K562 (cell line): ENCODE data around the gene LRRC51. TPM values are rescaled to one million over a fixed set of nuclear protein-coding genes. Genes with fewer than 3 reads are reported as not detected.

ENCODE experiments used
- ARID1B ChIP-seq: fragments of 450-650 bp; IDR thresholded peaks from 2 replicates; pipeline ENCODE4 v1.6.1; 2016; ENCODE audit warnings: antibody characterized with exemption, mild to moderate bottlenecking, inconsistent platforms
- BMI1 ChIP-seq: fragments of 150-350 bp; IDR thresholded peaks from 2 replicates; pipeline ENCODE4 v1.6.1; 2014; ENCODE audit warnings: low read length
- BRF1 ChIP-seq: IDR thresholded peaks from 3 replicates; pipeline ENCODE4 v1.6.1; 2011; ENCODE audit warnings: borderline replicate concordance, mild to moderate bottlenecking; ENCODE audit not compliant: insufficient read length; ENCODE audit errors: extremely low read depth
- CC2D1A ChIP-seq: fragments of 450-650 bp; IDR thresholded peaks from 2 replicates; pipeline ENCODE4 v1.6.1; 2017; ENCODE audit warnings: mild to moderate bottlenecking
- CREB1 ChIP-seq, 2 experiments: sonication (generic) in 1 of 2; formaldehyde crosslinking in 1 of 2; IDR thresholded peaks; 2 replicates each; pipeline versions ENCODE4 v1.6.1 to v1.8.0; 2012 to 2022; ENCODE audit warnings: inconsistent platforms in 1 of 2, mild to moderate bottlenecking in 1 of 2, missing genetic modification reagents in 1 of 2, moderate library complexity in 1 of 2
- HDAC8 ChIP-seq: fragments of 450-650 bp; IDR thresholded peaks from 2 replicates; pipeline ENCODE4 v1.6.1; 2016; ENCODE audit warnings: mild to moderate bottlenecking, missing genetic modification characterization, moderate library complexity, missing compliant biosample characterization
- KDM1A ChIP-seq, 2 experiments: fragments of 450-650 bp; IDR thresholded peaks; 2 replicates each; pipeline ENCODE4 v1.6.1; 2016; ENCODE audit warnings: mild to moderate bottlenecking in 2 of 2
- KLF16 ChIP-seq: IDR thresholded peaks from 2 replicates; pipeline ENCODE4 v1.6.1; 2016; ENCODE audit warnings: antibody characterized with exemption
- NCOA2 ChIP-seq, 2 experiments: fragments of 450-650 bp; IDR thresholded peaks; 2 replicates each; pipeline ENCODE4 v1.6.1; 2018; ENCODE audit warnings: mild to moderate bottlenecking in 2 of 2, moderate library complexity in 1 of 2; ENCODE audit not compliant: partially characterized antibody in 2 of 2
- NFRKB ChIP-seq: fragments of 450-650 bp; IDR thresholded peaks from 2 replicates; pipeline ENCODE4 v1.6.1; 2016; ENCODE audit warnings: low read depth
- PHTF2 ChIP-seq: fragments of 250-450 bp; sonication (Bioruptor Pico); IDR thresholded peaks from 2 replicates; pipeline ENCODE4 v1.5.0; 2021; ENCODE audit warnings: mild to moderate bottlenecking
- POLR2AphosphoS5 ChIP-seq: IDR thresholded peaks from 2 replicates; pipeline ENCODE4 v1.6.1; 2011; ENCODE audit warnings: mild to moderate bottlenecking, low read depth, low read length, moderate library complexity; ENCODE audit not compliant: control insufficient read depth, insufficient read depth
- RBM34 ChIP-seq: fragments of 200-400 bp; formaldehyde crosslinking; IDR thresholded peaks from 2 replicates; pipeline ENCODE4 v1.6.1; 2018; ENCODE audit warnings: low read length, borderline replicate concordance; ENCODE audit not compliant: insufficient read depth
- SRSF7 ChIP-seq: fragments of 200-400 bp; formaldehyde crosslinking; optimal IDR thresholded peaks from 2 replicates; pipeline ENCODE3; 2017; ENCODE audit warnings: mild to moderate bottlenecking, low read depth, low read length
- TAL1 ChIP-seq: fragments of 450-650 bp; IDR thresholded peaks from 2 replicates; pipeline ENCODE4 v1.6.1; 2016; ENCODE audit warnings: mild to moderate bottlenecking
- ZFP36 ChIP-seq: fragments of 150-350 bp; IDR thresholded peaks from 2 replicates; pipeline ENCODE4 v1.6.1; 2018; ENCODE audit warnings: low read length, low read depth; ENCODE audit not compliant: partially characterized antibody
- ZNF347 ChIP-seq: fragments of 450-650 bp; formaldehyde crosslinking; IDR thresholded peaks from 2 replicates; pipeline ENCODE4 v1.4.0; 2020; ENCODE audit warnings: low read depth, mild to moderate bottlenecking, moderate library complexity
- ZNF696 ChIP-seq: fragments of 250-450 bp; sonication (Bioruptor Pico); conservative IDR thresholded peaks from 2 replicates; pipeline ENCODE4 v1.4.0; 2020; ENCODE audit warnings: mild to moderate bottlenecking, moderate library complexity
- polyA plus RNA-seq, 8 experiments: library from polyadenylated mRNA; depleted of rRNA in 4 of 8; stranded (reverse) in 5 of 8; unstranded in 3 of 8; fragments of >200 nt; fragmentation: Nextera tagmentation in 2 of 8; fragmentation: Illumina TruSeq in 1 of 8; extraction: Ambion mirVana in 2 of 8; extraction: Trizol in 1 of 8; gene quantifications; 2 replicates each; pipeline versions ENCODE4 v1.2.1 to v1.2.3, GENCODE V29; 2011 to 2014; ENCODE audit warnings: inconsistent platforms in 1 of 8, missing spikeins in 1 of 8
- total RNA-seq, 7 experiments: library from RNA; depleted of rRNA in 6 of 7; stranded (reverse); fragments of >200 nt in 6 of 7; fragmentation: Illumina TruSeq in 2 of 7; extraction: Trizol in 2 of 7; gene quantifications; 2 replicates each; pipeline versions ENCODE4 v1.2.1 to v1.2.3, GENCODE V29; 2011 to 2021; ENCODE audit warnings: low replicate concordance in 1 of 7
- TF ChIP-seq, protein P1 (sequence below): IDR thresholded peaks from 3 replicates; pipeline ENCODE4 v1.6.1; 2011; ENCODE audit warnings: borderline replicate concordance, mild to moderate bottlenecking, moderate library complexity; ENCODE audit not compliant: insufficient read length; ENCODE audit errors: extremely low read depth
- TF ChIP-seq, protein P2 (sequence below): IDR thresholded peaks from 2 replicates; pipeline ENCODE4 v1.6.1; 2012; ENCODE audit warnings: low read depth, low read length, improper control_type of control experiment, borderline replicate concordance
- TF ChIP-seq, protein P3 (sequence below): sonication (generic); formaldehyde crosslinking; IDR thresholded peaks from 2 replicates; pipeline ENCODE4 v1.8.0; 2022; ENCODE audit warnings: mild to moderate bottlenecking, low read depth, missing genetic modification reagents

Gene LRRC51
- total and polyA plus RNA-seq, 9 of the 15 experiments (the other 6 are each of a cell fraction or from before 2014, with no cell fraction given), result 4.7 to 10.6 (median 5.6) TPM

DNA sequence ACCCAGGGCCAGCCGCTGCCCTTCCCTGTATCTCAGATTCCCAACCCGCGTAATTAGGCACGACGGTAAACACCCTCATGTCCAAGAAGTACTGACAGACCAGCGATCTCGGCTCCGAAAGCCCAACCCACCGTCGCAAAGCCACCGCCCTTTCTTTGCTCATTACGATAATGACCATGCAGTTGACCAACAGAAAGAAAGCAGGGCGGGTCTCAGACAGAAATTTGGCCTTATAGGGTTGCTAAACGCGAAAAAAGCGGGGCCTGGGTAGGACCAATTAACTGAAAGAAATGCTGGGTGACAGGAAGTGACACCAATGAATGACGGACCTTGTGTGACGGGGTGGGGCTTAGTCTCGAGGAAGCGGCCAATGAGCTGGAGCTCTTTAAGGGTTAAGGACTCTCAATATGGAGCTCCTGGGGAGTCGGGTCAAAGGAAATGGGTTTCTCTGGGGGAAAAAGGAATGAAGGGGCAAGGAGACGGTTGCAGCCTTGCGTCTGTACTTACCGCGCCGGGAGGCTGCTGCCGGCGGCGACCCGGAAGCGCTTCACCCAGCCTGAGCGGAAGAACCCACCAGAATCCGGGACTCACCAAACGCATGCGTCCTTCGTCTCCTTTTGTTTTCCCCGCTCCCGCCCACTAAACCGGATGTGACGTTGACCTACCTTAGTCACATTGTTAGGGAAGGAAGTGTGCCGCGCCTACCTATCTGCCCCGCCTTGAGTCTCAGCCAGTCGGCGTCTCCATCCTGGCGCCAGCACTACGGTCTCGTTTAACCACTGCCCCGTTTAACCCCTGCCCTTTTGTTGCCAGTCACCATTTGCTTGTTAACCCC is 31.7 kb downstream of the LRRC51 start, which contains the start of gene ANAPC15 (continued):
- TF ChIP-seq, protein P1, sequence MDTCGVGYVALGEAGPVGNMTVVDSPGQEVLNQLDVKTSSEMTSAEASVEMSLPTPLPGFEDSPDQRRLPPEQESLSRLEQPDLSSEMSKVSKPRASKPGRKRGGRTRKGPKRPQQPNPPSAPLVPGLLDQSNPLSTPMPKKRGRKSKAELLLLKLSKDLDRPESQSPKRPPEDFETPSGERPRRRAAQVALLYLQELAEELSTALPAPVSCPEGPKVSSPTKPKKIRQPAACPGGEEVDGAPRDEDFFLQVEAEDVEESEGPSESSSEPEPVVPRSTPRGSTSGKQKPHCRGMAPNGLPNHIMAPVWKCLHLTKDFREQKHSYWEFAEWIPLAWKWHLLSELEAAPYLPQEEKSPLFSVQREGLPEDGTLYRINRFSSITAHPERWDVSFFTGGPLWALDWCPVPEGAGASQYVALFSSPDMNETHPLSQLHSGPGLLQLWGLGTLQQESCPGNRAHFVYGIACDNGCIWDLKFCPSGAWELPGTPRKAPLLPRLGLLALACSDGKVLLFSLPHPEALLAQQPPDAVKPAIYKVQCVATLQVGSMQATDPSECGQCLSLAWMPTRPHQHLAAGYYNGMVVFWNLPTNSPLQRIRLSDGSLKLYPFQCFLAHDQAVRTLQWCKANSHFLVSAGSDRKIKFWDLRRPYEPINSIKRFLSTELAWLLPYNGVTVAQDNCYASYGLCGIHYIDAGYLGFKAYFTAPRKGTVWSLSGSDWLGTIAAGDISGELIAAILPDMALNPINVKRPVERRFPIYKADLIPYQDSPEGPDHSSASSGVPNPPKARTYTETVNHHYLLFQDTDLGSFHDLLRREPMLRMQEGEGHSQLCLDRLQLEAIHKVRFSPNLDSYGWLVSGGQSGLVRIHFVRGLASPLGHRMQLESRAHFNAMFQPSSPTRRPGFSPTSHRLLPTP, result no peak
- TF ChIP-seq TAL1, result no peak
- TF ChIP-seq SRSF7, result no peak
- peak; percentile 29 for TF ChIP-seq ZFP36
- TF ChIP-seq, protein P2, sequence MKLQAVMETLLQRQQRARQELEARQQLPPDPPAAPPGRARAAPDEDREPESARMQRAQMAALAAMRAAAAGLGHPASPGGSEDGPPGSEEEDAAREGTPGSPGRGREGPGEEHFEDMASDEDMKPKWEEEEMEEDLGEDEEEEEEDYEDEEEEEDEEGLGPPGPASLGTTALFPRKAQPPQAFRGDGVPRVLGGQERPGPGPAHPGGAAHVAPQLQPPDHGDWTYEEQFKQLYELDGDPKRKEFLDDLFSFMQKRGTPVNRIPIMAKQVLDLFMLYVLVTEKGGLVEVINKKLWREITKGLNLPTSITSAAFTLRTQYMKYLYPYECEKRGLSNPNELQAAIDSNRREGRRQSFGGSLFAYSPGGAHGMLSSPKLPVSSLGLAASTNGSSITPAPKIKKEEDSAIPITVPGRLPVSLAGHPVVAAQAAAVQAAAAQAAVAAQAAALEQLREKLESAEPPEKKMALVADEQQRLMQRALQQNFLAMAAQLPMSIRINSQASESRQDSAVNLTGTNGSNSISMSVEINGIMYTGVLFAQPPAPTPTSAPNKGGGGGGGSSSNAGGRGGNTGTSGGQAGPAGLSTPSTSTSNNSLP, result peak; percentile 33; the same call in 1 of the 2 replicates
- TF ChIP-seq RBM34, result no peak
- no peak for TF ChIP-seq BRF1
- TF ChIP-seq ZNF696 (CRISPR knock-in tag), result no peak
- 0 out of 2 replicates have a peak, but pooled peaks have one; percentile 32 for TF ChIP-seq ARID1B
- TF ChIP-seq BMI1, result no peak
- no peak for TF ChIP-seq KDM1A (IDR thresholded peaks at IDR 0.05)
- TF ChIP-seq PHTF2 (CRISPR knock-in tag), result no peak
- TF ChIP-seq, protein P3, sequence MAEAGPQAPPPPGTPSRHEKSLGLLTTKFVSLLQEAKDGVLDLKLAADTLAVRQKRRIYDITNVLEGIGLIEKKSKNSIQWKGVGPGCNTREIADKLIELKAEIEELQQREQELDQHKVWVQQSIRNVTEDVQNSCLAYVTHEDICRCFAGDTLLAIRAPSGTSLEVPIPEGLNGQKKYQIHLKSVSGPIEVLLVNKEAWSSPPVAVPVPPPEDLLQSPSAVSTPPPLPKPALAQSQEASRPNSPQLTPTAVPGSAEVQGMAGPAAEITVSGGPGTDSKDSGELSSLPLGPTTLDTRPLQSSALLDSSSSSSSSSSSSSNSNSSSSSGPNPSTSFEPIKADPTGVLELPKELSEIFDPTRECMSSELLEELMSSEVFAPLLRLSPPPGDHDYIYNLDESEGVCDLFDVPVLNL (CRISPR knock-in tag), result peak; percentile 90
- TF ChIP-seq CREB1 (IDR thresholded peaks at IDR 0.05), result peak; percentile 76
- TF ChIP-seq CREB1 (CRISPR knock-in tag; IDR thresholded peaks at IDR 0.05), result peak; percentile 90
- peak; percentile 2; the same call in 1 of the 2 replicates for TF ChIP-seq KLF16
- peak; percentile 21; the same call in 1 of the 2 replicates for TF ChIP-seq NFRKB
- peak; percentile 91 for TF ChIP-seq POLR2AphosphoS5
- TF ChIP-seq CC2D1A, result no peak
- no peak for TF ChIP-seq NCOA2 (IDR thresholded peaks at IDR 0.05; ENCODE audit: partially characterized antibody in 2 of 2)
- no peak for TF ChIP-seq ZNF347 (CRISPR knock-in tag)
- no peak for TF ChIP-seq HDAC8
